Measurements from ENCODE around the gene BRME1. TPM values are rescaled to one million over a fixed set of nuclear protein-coding genes. Genes with fewer than 3 reads are reported as not detected.
A peak's percentile ranks its signal among the peaks of the same experiment; 100 is the strongest.

BRME1 gene
- polyA plus RNA-seq, 1 donor (not counting 4 experiments of a cell fraction or from before 2014, with no cell fraction given): 0.22 TPM

DNA sequence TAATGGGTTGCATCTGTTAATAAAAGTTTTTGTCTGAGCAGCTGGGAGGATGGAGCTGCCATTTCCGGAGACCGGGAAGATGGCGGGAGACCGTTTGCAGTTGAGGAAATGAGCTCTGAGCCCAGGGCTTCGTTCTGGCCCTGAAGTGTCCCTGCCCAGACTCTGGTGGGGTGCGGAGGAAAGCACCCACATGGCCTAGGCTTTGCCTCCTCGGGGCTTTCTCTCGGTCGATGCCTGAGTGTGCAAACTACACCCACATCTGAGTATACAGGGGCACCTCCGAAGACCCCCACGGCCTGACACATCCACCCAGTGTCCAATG is 44.6 kb downstream of the BRME1 start:
- Histone ChIP-seq H3K27ac (ENCODE audit: control insufficient read depth, insufficient read depth, low read length) (peak overlapping the region; percentile 96), H3K9me3 (ENCODE audit: control insufficient read depth, low read depth, low read length) (no peaks in the 10 kb centered on the region), H3K27me3 (ENCODE audit: control insufficient read depth, extremely low read depth, insufficient read depth, low read length) (peaks cover 14% of the 10 kb centered on the region), H3K4me3 (ENCODE audit: control insufficient read depth in 2 of 3, extremely low read depth in 1 of 3, insufficient read depth in 2 of 3, low read depth in 1 of 3, low read length in 3 of 3) (peak overlapping the region in 2 of 3 experiments; percentile 69 to 81), H3K79me2 (ENCODE audit: control insufficient read depth, insufficient read depth, low read length) (no peaks in the 10 kb centered on the region), H3K4me1 (ENCODE audit: control insufficient read depth, extremely low read depth, insufficient read depth, low read length) (peaks cover 18% of the 10 kb centered on the region), H3K4me2 (ENCODE audit: control insufficient read depth, extremely low read depth, insufficient read depth, low read depth, low read length) (peak overlapping the region; percentile 96), H2AFZ (ENCODE audit: control insufficient read depth, low read length) (peak overlapping the region; percentile 9), H3K9ac (ENCODE audit: control insufficient read depth, extremely low read depth, insufficient read depth, low read length) (peak overlapping the region; percentile 93), H4K20me1 (ENCODE audit: control insufficient read depth, extremely low read depth, insufficient read depth, low read length) (no peaks in the 10 kb centered on the region), H3K9me1 (ENCODE audit: control insufficient read depth, extremely low read depth, insufficient read depth, low read length) (no peaks in the 10 kb centered on the region), H3K36me3 (ENCODE audit: control insufficient read depth in 2 of 2, extremely low read depth in 1 of 2, insufficient read depth in 2 of 2, low read length in 2 of 2) (no peaks in the 10 kb centered on the region)
- FAIRE-seq: no peak
- TF ChIP-seq EZH2 (IDR thresholded peaks at IDR 0.05; ENCODE audit: low read length) (no peak), CTCF (optimal IDR thresholded peaks at IDR 0.05 in 1 of 3, IDR thresholded peaks at IDR 0.05 in 1 of 3, conservative IDR thresholded peaks at IDR 0.05 in 1 of 3; ENCODE audit: extremely low read depth in 1 of 3, insufficient read depth in 2 of 3, low read length in 3 of 3) (no peak)
- DNase-seq (ENCODE audit: low read depth, low spot score): no peak
- dilution Hi-C loops (cut with MboI; ENCODE audit: extremely low pct_ligation_motif_present, low sequenced_read_pairs): no loop called here

GRCh38 chr19:13860679-13861391 is 45.1 kb downstream of the BRME1 start:
- H3K4me2 ChIP-seq (ENCODE audit: control insufficient read depth, extremely low read depth, insufficient read depth, low read depth, low read length): peak overlapping the region; percentile 96

More at GRCh38 chr19:13860679-13861391, 45.1 kb downstream of the BRME1 start:
- Histone ChIP-seq H3K9me1 (ENCODE audit: control insufficient read depth, extremely low read depth, insufficient read depth, low read length) (no peaks in the 10 kb centered on the region), H3K36me3 (ENCODE audit: control insufficient read depth in 2 of 2, extremely low read depth in 1 of 2, insufficient read depth in 2 of 2, low read length in 2 of 2) (no peaks in the 10 kb centered on the region), H3K9me3 (ENCODE audit: control insufficient read depth, low read depth, low read length) (no peaks in the 10 kb centered on the region), H3K79me2 (ENCODE audit: control insufficient read depth, insufficient read depth, low read length) (no peaks in the 10 kb centered on the region), H2AFZ (ENCODE audit: control insufficient read depth, low read length) (no peak overlapping the region), H3K4me1 (ENCODE audit: control insufficient read depth, extremely low read depth, insufficient read depth, low read length) (peaks cover 18% of the 10 kb centered on the region), H3K27ac (ENCODE audit: control insufficient read depth, insufficient read depth, low read length) (peak overlapping the region; percentile 96), H3K9ac (ENCODE audit: control insufficient read depth, extremely low read depth, insufficient read depth, low read length) (peak overlapping the region; percentile 93), H3K4me3 (ENCODE audit: control insufficient read depth in 2 of 3, extremely low read depth in 1 of 3, insufficient read depth in 2 of 3, low read depth in 1 of 3, low read length in 3 of 3) (no peak overlapping the region), H3K27me3 (ENCODE audit: control insufficient read depth, extremely low read depth, insufficient read depth, low read length) (peaks cover 9% of the 10 kb centered on the region), H4K20me1 (ENCODE audit: control insufficient read depth, extremely low read depth, insufficient read depth, low read length) (no peaks in the 10 kb centered on the region)
- FAIRE-seq (no peak), DNase-seq (ENCODE audit: low read depth, low spot score) (no peak)
- TF ChIP-seq CTCF (optimal IDR thresholded peaks at IDR 0.05 in 1 of 3, IDR thresholded peaks at IDR 0.05 in 1 of 3, conservative IDR thresholded peaks at IDR 0.05 in 1 of 3; ENCODE audit: extremely low read depth in 1 of 3, insufficient read depth in 2 of 3, low read length in 3 of 3) (no peak), EZH2 (IDR thresholded peaks at IDR 0.05; ENCODE audit: low read length) (no peak)
- dilution Hi-C loops (cut with MboI; ENCODE audit: extremely low pct_ligation_motif_present, low sequenced_read_pairs): no loop called here
